OCI-LY7 (cell line): ENCODE measurements around the gene FFAR4. TPM values are rescaled to one million over a fixed set of nuclear protein-coding genes. Genes with fewer than 3 reads are reported as not detected.

Source experiments
- BruUV-seq: library from RNA; stranded (reverse); fragments of 400-500 nt; replicated peaks from 2 replicates; lab custom pipeline; 2021; lab: Mats Ljungman, UMichigan
- CTCF ChIA-PET: fragments of 300-600 bp; sonication (Branson Sonifier 250); formaldehyde crosslinking; loops from one replicate; lab custom pipeline; 2022; ENCODE audit warnings: antibody characterized with exemption; ENCODE audit not compliant: unreplicated experiment; lab: Charles Lee
- POLR2A ChIA-PET: fragments of 300-600 bp; sonication (Branson Sonifier 250); formaldehyde crosslinking; loops from one replicate; lab custom pipeline; 2022; ENCODE audit warnings: antibody characterized with exemption; lab: Charles Lee
- DNase-seq: peaks from one replicate; pipeline ENCODE4 v3.0.0-alpha.2; 2015; ENCODE audit warnings: low spot score
- H2AFZ ChIP-seq: fragments of 200-600 bp; sonication (generic), shearing (Covaris generic); 2 replicates; pipeline ENCODE4 v1.6.1; 2014; ENCODE audit warnings: mild to moderate bottlenecking, antibody characterized with exemption, low read length, moderate library complexity
- H3K27ac ChIP-seq: fragments of 200-600 bp; sonication (generic); 2 replicates; pipeline ENCODE4 v1.5.1; 2014; ENCODE audit warnings: mixed run types, low read depth, mild to moderate bottlenecking, moderate library complexity, low read length, inconsistent platforms; ENCODE audit not compliant: poor library complexity, severe bottlenecking
- H3K36me3 ChIP-seq: fragments of 200-600 bp; sonication (generic); 2 replicates; pipeline ENCODE4 v1.6.1; 2014; ENCODE audit warnings: mild to moderate bottlenecking, antibody characterized with exemption, low read length, moderate library complexity, mixed read lengths; ENCODE audit not compliant: insufficient read depth
- H3K4me1 ChIP-seq: fragments of 200-600 bp; sonication (generic); 2 replicates; pipeline ENCODE4 v1.5.1; 2014; ENCODE audit warnings: mild to moderate bottlenecking, low read length; ENCODE audit not compliant: insufficient read depth, poor library complexity, severe bottlenecking
- H3K4me2 ChIP-seq: fragments of 200-600 bp; sonication (generic); 2 replicates; pipeline ENCODE4 v1.6.1; 2014; ENCODE audit warnings: mild to moderate bottlenecking, low read length
- H3K4me3 ChIP-seq: fragments of 200-600 bp; sonication (generic); 2 replicates; pipeline ENCODE4 v1.5.1; 2014; ENCODE audit warnings: mild to moderate bottlenecking, low read depth, low read length; ENCODE audit not compliant: poor library complexity, severe bottlenecking
- H3K79me2 ChIP-seq: fragments of 200-600 bp; sonication (generic); 2 replicates; pipeline ENCODE4 v1.6.1; 2016; ENCODE audit warnings: low read depth, mild to moderate bottlenecking, low read length, moderate library complexity, mixed read lengths; ENCODE audit not compliant: insufficient read depth
- H3K9me2 ChIP-seq: fragments of 200-600 bp; sonication (generic); 2 replicates; pipeline ENCODE4 v1.6.1; 2016; ENCODE audit warnings: mild to moderate bottlenecking, low read length, mixed read lengths; ENCODE audit not compliant: insufficient read depth
- H3K9me3 ChIP-seq: fragments of 200-600 bp; sonication (generic); 2 replicates; pipeline ENCODE4 v1.6.1; 2014; ENCODE audit warnings: mild to moderate bottlenecking, mixed run types, low read length, mixed read lengths
- H4K20me1 ChIP-seq: fragments of 200-600 bp; sonication (generic); 2 replicates; pipeline ENCODE4 v1.6.1; 2014; ENCODE audit warnings: mild to moderate bottlenecking, antibody characterized with exemption, low read length, moderate library complexity, mixed read lengths; ENCODE audit not compliant: insufficient read depth
- CTCF ChIP-seq: fragments of 200-600 bp; sonication (generic); conservative IDR thresholded peaks from 2 replicates; pipeline ENCODE4 v1.5.1; 2014; ENCODE audit warnings: mild to moderate bottlenecking, antibody characterized with exemption, low read length, moderate library complexity, mixed read lengths
- EZH2phosphoT487 ChIP-seq: fragments of 200-600 bp; sonication (generic); IDR thresholded peaks from 2 replicates; pipeline ENCODE4 v1.6.1; 2018; ENCODE audit warnings: low read depth, borderline replicate concordance, mild to moderate bottlenecking, mixed run types, antibody characterized with exemption, low read length, moderate library complexity, mixed read lengths
- intact Hi-C: fragments of 100-400 bp; cut with micrococcal nuclease; formaldehyde crosslinking; loops from one replicate; pipeline ENCODE4 v1.10.0; 2022; ENCODE audit not compliant: unreplicated experiment
- total RNA-seq, 2 experiments: library from RNA; depleted of rRNA in 1 of 2; stranded (reverse); fragments of >200 nt in 1 of 2; shearing (Covaris generic) in 1 of 2; gene quantifications; 2 replicates each; pipeline ENCODE4 v1.2.3, GENCODE V29; 2014 to 2022

The FFAR4 gene
- total RNA-seq, 2 experiments from 2014 or later, result not detected

- Histone ChIP-seq H2AFZ (no peak overlapping the region), H3K4me3 (no peak overlapping the region), H3K79me2 (no peaks in the 10 kb centered on the region), H3K9me2 (no peaks in the 10 kb centered on the region), H3K27ac (no peak overlapping the region), H3K36me3 (no peaks in the 10 kb centered on the region), H3K9me3 (no peaks in the 10 kb centered on the region), H3K4me2 (no peak overlapping the region), H4K20me1 (no peaks in the 10 kb centered on the region), H3K4me1 (peaks cover 47% of the 10 kb centered on the region)
- no peak for DNase-seq
- POLR2A ChIA-PET, result no interaction called here
- no TSS peak for BruUV-seq
- intact Hi-C loops, result no loop called here
- TF ChIP-seq CTCF, result no peak
- TF ChIP-seq EZH2phosphoT487, result no peak
- CTCF ChIA-PET, result no interaction called here
Observed at GRCh38 chr10:93613126-93613525, 46.7 kb downstream of the FFAR4 start.

- Histone ChIP-seq H3K4me2 (no peak overlapping the region), H3K9me3 (no peaks in the 10 kb centered on the region), H3K36me3 (no peaks in the 10 kb centered on the region), H3K4me1 (peaks cover 58% of the 10 kb centered on the region), H4K20me1 (no peaks in the 10 kb centered on the region), H3K27ac (no peak overlapping the region), H3K79me2 (no peaks in the 10 kb centered on the region), H3K4me3 (no peak overlapping the region), H3K9me2 (no peaks in the 10 kb centered on the region), H2AFZ (no peak overlapping the region; the same call in 1 of the 2 replicates)
- TF ChIP-seq CTCF (no peak), EZH2phosphoT487 (no peak)
- no TSS peak for BruUV-seq
- POLR2A ChIA-PET, result interaction anchor here (1.2 kb wide), 1 partner anchor 10 kb away, joined by 3 read pairs; no protein-coding TSS in a partner anchor
- CTCF ChIA-PET, result no interaction called here
- intact Hi-C loops, result no loop called here
- no peak for DNase-seq
Observed at GRCh38 chr10:93614101-93614825, 47.8 kb downstream of the FFAR4 start.

- no peak for DNase-seq
- ChIA-PET CTCF (no interaction called here), POLR2A (no interaction called here)
- Histone ChIP-seq H3K9me2 (no peaks in the 10 kb centered on the region), H3K36me3 (no peaks in the 10 kb centered on the region), H2AFZ (peak overlapping the region; percentile 82), H3K4me2 (peak overlapping the region; percentile 10), H4K20me1 (no peaks in the 10 kb centered on the region), H3K9me3 (no peaks in the 10 kb centered on the region), H3K79me2 (no peaks in the 10 kb centered on the region), H3K4me1 (peaks cover 68% of the 10 kb centered on the region), H3K4me3 (no peak overlapping the region), H3K27ac (peak overlapping the region; percentile 47)
- BruUV-seq, result no TSS peak
- intact Hi-C loops, result no loop called here
- no peak for TF ChIP-seq EZH2phosphoT487
- TF ChIP-seq CTCF, result no peak
Observed at GRCh38 chr10:93615576-93616235, 49.2 kb downstream of the FFAR4 start.
